Measurements from ENCODE around the gene TRIM54. TPM values are rescaled to one million over a fixed set of nuclear protein-coding genes. Genes with fewer than 3 reads are reported as not detected.

TRIM54 gene
- total RNA-seq, 2 donors from 2014 or later = 0.41 to 2.5 TPM

DNA sequence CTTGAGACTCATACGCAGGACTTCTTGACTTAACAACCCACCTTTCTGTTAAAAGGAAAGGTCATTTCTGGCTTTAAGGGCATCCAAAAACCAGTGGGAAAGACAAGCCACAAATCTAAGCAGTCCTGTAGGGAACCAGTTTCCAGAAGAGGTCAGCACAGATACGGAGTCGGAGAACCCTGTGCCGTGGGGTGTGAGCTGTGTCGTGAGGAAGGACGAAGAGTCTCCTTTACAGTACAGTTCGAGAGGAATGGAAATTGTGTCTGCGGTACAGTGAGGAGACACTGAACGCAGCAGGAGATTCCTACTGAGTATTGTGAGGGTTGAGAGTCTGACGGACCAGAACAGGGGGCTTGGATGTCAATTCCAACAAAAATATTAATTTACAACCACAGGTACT is 37.1 kb upstream of the TRIM54 start:
- H3K4me3 ChIP-seq = no peak overlapping the region
- no peaks in the 10 kb centered on the region for H3K9me3 ChIP-seq
- no peak for TF ChIP-seq CTCF (IDR thresholded peaks at IDR 0.05)
- H3K36me3 ChIP-seq = peaks cover 20% of the 10 kb centered on the region
- no peak overlapping the region for H3K27ac ChIP-seq
- DNase-seq (ENCODE audit: low spot score) (no peak), ATAC-seq (ENCODE audit: insufficient number of reproducible peaks, low FRiP score, low read depth) (no peak)
- peaks cover 3 to 14% of the 10 kb centered on the region in 2 donors for H3K4me1 ChIP-seq (ENCODE audit: control insufficient read depth in 1 of 2, low read depth in 2 of 2)
- H3K27me3 ChIP-seq (replicated peaks; ENCODE audit: insufficient read depth) = no peaks in the 10 kb centered on the region

DNA sequence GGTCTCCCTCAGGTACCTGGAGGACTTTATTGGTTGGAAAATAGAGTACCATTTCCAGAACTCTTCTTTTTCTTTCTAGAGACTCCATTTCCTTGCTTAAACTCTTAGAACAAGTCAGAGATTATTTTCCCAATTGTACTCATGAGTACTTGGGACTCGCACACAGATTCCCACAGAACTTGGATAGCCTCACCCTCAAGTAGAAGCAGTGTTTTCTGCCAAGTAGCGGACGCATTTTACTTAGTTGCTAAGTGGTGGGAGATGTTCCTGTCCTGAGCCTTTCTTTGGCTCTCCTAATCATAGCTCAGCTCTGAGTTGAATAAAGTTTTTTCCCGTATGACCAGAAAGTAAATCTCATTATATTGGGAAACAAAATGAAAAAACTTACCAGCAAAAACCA is 36.6 kb upstream of the TRIM54 start:
- Histone ChIP-seq H3K4me3 (no peak overlapping the region), H3K4me1 (ENCODE audit: control insufficient read depth in 1 of 2, low read depth in 2 of 2) (peaks cover 3 to 18% of the 10 kb centered on the region in 2 donors), H3K36me3 (peaks cover 17% of the 10 kb centered on the region), H3K27me3 (replicated peaks; ENCODE audit: insufficient read depth) (no peaks in the 10 kb centered on the region), H3K9me3 (no peaks in the 10 kb centered on the region), H3K27ac (no peak overlapping the region)
- no peak for TF ChIP-seq CTCF (IDR thresholded peaks at IDR 0.05)
- DNase-seq (ENCODE audit: low spot score) (no peak), ATAC-seq (ENCODE audit: insufficient number of reproducible peaks, low FRiP score, low read depth) (no peak)

DNA sequence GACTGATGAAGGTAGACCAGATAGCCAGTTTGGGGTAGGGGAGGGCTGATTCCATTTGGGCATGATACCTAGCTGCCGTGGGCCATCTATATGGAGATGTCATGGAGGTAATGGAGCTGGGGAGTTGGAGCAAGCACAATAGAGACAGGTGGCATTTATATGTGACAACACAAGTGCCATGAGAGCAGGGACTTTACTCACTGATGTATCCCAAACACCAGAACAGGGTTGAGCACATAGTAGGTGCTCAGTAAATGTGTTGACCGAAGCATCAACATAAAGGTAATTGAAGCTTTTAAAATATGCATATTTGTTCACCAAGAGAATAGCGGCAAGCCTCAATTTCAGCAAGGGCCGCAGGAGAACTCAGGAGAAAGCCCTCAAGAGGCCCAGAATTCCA is 34.3 kb upstream of the TRIM54 start:
- H3K27ac ChIP-seq = no peak overlapping the region
- H3K27me3 ChIP-seq (replicated peaks; ENCODE audit: insufficient read depth) = no peaks in the 10 kb centered on the region
- DNase-seq (ENCODE audit: low spot score) (no peak), ATAC-seq (ENCODE audit: insufficient number of reproducible peaks, low FRiP score, low read depth) (no peak)
- TF ChIP-seq CTCF (IDR thresholded peaks at IDR 0.05) = no peak
- H3K9me3 ChIP-seq = no peaks in the 10 kb centered on the region
- peaks cover 7% of the 10 kb centered on the region for H3K36me3 ChIP-seq
- no peak overlapping the region for H3K4me3 ChIP-seq
- H3K4me1 ChIP-seq (ENCODE audit: control insufficient read depth in 1 of 2, low read depth in 2 of 2) = peaks cover 3 to 18% of the 10 kb centered on the region in 2 donors

DNA sequence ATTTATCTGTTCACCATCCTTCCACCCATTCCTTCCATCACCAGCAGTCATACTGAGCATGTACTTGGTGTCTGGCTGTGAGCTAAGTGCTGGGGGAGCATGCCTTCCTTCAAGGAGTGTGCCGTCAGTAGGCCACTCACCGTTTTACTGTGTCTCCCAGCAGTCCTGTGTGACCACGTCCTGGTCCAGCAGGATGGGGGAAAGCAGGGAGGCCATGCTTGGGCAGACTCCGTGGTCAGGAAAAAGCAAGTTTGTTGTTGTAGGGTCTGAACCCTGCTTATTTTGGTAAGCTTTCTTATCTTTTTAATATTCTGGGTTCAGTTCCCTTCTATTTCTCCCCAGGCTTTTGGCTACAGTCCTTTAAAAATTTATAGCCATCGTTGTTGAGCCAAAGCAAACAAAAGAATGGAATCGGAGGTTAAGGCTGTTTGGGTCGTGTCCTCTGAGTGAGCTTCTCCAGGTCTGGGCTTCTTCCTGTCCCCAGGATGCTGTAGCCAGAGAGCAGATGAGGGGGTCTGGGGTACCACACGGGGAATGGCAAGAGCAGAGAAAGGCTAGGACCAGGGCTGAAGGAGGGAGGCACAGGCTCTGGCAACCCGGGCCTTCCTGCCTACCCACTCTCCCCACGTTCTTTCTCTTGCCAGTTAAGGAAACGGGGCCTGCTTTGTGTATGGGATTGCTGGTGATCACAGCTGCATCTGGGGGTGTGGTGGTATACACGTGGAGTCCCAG is 32.9 kb upstream of the TRIM54 start:
- ATAC-seq (ENCODE audit: insufficient number of reproducible peaks, low FRiP score, low read depth) (no peak), DNase-seq (ENCODE audit: low spot score) (no peak)
- no peaks in the 10 kb centered on the region for H3K36me3 ChIP-seq
- H3K4me1 ChIP-seq (ENCODE audit: control insufficient read depth in 1 of 2, low read depth in 2 of 2) = peaks cover 3 to 18% of the 10 kb centered on the region in 2 donors
- no peaks in the 10 kb centered on the region for H3K27me3 ChIP-seq (replicated peaks; ENCODE audit: insufficient read depth)
- H3K9me3 ChIP-seq = no peaks in the 10 kb centered on the region
- no peak for TF ChIP-seq CTCF (IDR thresholded peaks at IDR 0.05)
- H3K4me3 ChIP-seq = no peak overlapping the region
- peak overlapping the region; percentile 19 to 37 for H3K27ac ChIP-seq

DNA sequence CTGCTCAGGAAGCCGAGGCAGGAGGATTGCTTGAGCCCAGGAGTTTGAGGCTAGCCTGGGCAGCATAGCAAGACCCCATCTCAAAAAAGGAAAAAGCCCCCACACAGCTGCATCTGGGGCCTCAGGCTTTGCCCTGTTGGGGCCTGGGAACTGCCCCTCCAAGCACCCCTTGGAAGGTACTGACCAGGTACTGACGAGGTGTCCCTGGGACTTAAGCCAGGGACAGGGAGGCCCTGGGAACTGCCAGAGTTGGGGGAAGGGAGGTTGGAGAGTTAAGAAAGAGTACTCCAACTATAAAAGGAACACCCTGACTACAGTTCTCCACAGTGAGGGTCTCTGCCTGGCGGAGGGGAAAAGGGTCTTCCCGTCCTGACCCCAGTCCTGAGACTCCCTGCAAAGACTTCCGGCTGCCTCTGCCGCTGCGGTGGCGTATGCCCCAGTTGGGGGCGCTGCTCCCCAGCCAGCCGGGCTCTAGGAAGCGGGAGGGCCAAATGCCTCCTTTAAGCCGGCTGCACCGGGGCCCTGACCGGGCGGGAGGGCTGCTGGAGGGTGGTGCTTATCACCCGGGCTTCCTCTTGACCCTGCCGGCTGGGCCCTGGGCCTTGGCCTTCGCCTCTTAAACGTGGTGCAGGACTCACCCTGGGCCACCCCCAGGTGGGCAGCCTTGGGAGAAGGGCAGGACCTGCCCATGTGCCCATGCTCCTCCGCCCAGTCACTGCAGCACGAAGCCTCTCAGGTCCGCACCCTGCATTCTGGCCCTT is 32.2 kb upstream of the TRIM54 start:
- H3K27me3 ChIP-seq (replicated peaks; ENCODE audit: insufficient read depth) = no peaks in the 10 kb centered on the region
- ATAC-seq (ENCODE audit: insufficient number of reproducible peaks, low FRiP score, low read depth) (no peak), DNase-seq (ENCODE audit: low spot score) (no peak)
- no peaks in the 10 kb centered on the region for H3K9me3 ChIP-seq
- H3K36me3 ChIP-seq = no peaks in the 10 kb centered on the region
- peaks cover 4 to 24% of the 10 kb centered on the region in 2 donors for H3K4me1 ChIP-seq (ENCODE audit: control insufficient read depth in 1 of 2, low read depth in 2 of 2)
- TF ChIP-seq CTCF (IDR thresholded peaks at IDR 0.05) = peak; percentile 24
- no peak overlapping the region for H3K4me3 ChIP-seq
- H3K27ac ChIP-seq = peak overlapping the region in 1 of 2 donors; percentile 37

Measured in thoracic aorta (tissue), 2 donors.